Measurements from ENCODE around the gene SEMA7A. TPM values are rescaled to one million over a fixed set of nuclear protein-coding genes. Genes with fewer than 3 reads are reported as not detected.

Gene SEMA7A
- total and polyA plus RNA-seq, 4 experiments from 2014 or later: 0.10 to 1.9 (median 1.2) TPM; not detected in 1

- Histone ChIP-seq H3K4me3 (ENCODE audit: low read length in 2 of 2) (no peak overlapping the region), H3K9me3 (ENCODE audit: control insufficient read depth in 1 of 2, low read length in 2 of 2) (no peaks in the 10 kb centered on the region), H3K27me3 (ENCODE audit: insufficient read depth, low read length) (no peaks in the 10 kb centered on the region), H3K36me3 (ENCODE audit: insufficient read depth, low read length) (peaks cover 74% of the 10 kb centered on the region), H3K4me1 (ENCODE audit: insufficient read depth, low read length) (no peaks in the 10 kb centered on the region), H3K27ac (ENCODE audit: low read depth, low read length) (no peak overlapping the region)
- Mint-ChIP-seq H3K4me1 (peaks cover 8 to 19% (median 16%) of the 10 kb centered on the region in 4 donors), H3K4me3 (no peak overlapping the region), H3K27ac (no peak overlapping the region), H3K9me3 (peaks cover 0 to 1% (median 0%) of the 10 kb centered on the region in 8 donors), H3K36me3 (peaks cover 74 to 81% of the 10 kb centered on the region in 2 donors), H3K27me3 (no peaks in the 10 kb centered on the region)
- ChIA-PET CTCF (ENCODE audit: partially characterized antibody) (interaction anchor here (26.0 kb wide), 1 partner anchor 73 kb away, joined by 550 read pairs; no protein-coding TSS in a partner anchor), POLR2A (ENCODE audit: partially characterized antibody) (interaction anchor here (0.6 kb wide), 1 partner anchor 933 kb away, joined by 4 read pairs; no protein-coding TSS in a partner anchor)
- no peak for DNase-seq
- intact Hi-C loops (cut with micrococcal nuclease): no loop called here
These were observed 18.4 kb upstream of the SEMA7A start for GRCh38 chr15:74451861-74452835.

- Histone ChIP-seq H3K36me3 (ENCODE audit: insufficient read depth, low read length) (peaks cover 75% of the 10 kb centered on the region), H3K27ac (ENCODE audit: low read depth, low read length) (no peak overlapping the region), H3K4me1 (ENCODE audit: insufficient read depth, low read length) (no peaks in the 10 kb centered on the region), H3K4me3 (ENCODE audit: low read length in 2 of 2) (no peak overlapping the region), H3K27me3 (ENCODE audit: insufficient read depth, low read length) (no peaks in the 10 kb centered on the region), H3K9me3 (ENCODE audit: control insufficient read depth in 1 of 2, low read length in 2 of 2) (no peaks in the 10 kb centered on the region)
- no peaks in the 10 kb centered on the region for H3K27me3 Mint-ChIP-seq
- POLR2A ChIA-PET (ENCODE audit: partially characterized antibody): interaction anchor here (0.6 kb wide), 1 partner anchor 934 kb away, joined by 4 read pairs; no protein-coding TSS in a partner anchor
- no peak for DNase-seq
- CTCF ChIA-PET (ENCODE audit: partially characterized antibody): interaction anchor here (1.0 to 26.0 kb wide), 3 partner anchors 9 to 72 kb away, joined by 3 to 550 read pairs (median 21); no protein-coding TSS in a partner anchor
- intact Hi-C loops (cut with micrococcal nuclease): no loop called here
- H3K27ac Mint-ChIP-seq: no peak overlapping the region
- no peak overlapping the region for H3K4me3 Mint-ChIP-seq
- H3K4me1 Mint-ChIP-seq: peaks cover 8 to 19% (median 14%) of the 10 kb centered on the region in 4 donors
- peaks cover 76 to 84% of the 10 kb centered on the region in 2 donors for H3K36me3 Mint-ChIP-seq
- peaks cover 0 to 1% (median 0%) of the 10 kb centered on the region in 8 donors for H3K9me3 Mint-ChIP-seq
These were observed 17.6 kb upstream of the SEMA7A start for GRCh38 chr15:74451322-74451721.

GRCh38 chr15:74449643-74450205, 16.0 kb upstream of the SEMA7A start:
- Mint-ChIP-seq H3K9me3 (peaks cover 0 to 2% (median 0%) of the 10 kb centered on the region in 8 donors), H3K4me1 (peaks cover 8 to 17% (median 11%) of the 10 kb centered on the region in 4 donors), H3K36me3 (peaks cover 71 to 84% of the 10 kb centered on the region in 2 donors), H3K27ac (no peak overlapping the region), H3K27me3 (no peaks in the 10 kb centered on the region), H3K4me3 (no peak overlapping the region)
- H3K4me3 ChIP-seq (ENCODE audit: low read length in 2 of 2): no peak overlapping the region
- intact Hi-C loops (cut with micrococcal nuclease): no loop called here
- ChIA-PET POLR2A (ENCODE audit: partially characterized antibody) (interaction anchor here (2.6 kb wide), 1 partner anchor 11 kb away, joined by 8 read pairs; the partner anchor contains the start of gene UBL7), CTCF (ENCODE audit: partially characterized antibody) (interaction anchor here (3.9 to 26.0 kb wide), 2 partner anchors 10 to 71 kb away, joined by 21 to 550 read pairs; no protein-coding TSS in a partner anchor)
- peaks cover 80% of the 10 kb centered on the region for H3K36me3 ChIP-seq (ENCODE audit: insufficient read depth, low read length)
- no peak overlapping the region for H3K27ac ChIP-seq (ENCODE audit: low read depth, low read length)
- no peaks in the 10 kb centered on the region for H3K9me3 ChIP-seq (ENCODE audit: control insufficient read depth in 1 of 2, low read length in 2 of 2)
- H3K4me1 ChIP-seq (ENCODE audit: insufficient read depth, low read length): no peaks in the 10 kb centered on the region
- DNase-seq: no peak
- H3K27me3 ChIP-seq (ENCODE audit: insufficient read depth, low read length): no peaks in the 10 kb centered on the region

GRCh38 chr15:74449095-74449494, 15.3 kb upstream of the SEMA7A start:
- Mint-ChIP-seq H3K4me3 (no peak overlapping the region), H3K4me1 (peaks cover 5 to 11% (median 7%) of the 10 kb centered on the region in 4 donors), H3K36me3 (peaks cover 71 to 82% of the 10 kb centered on the region in 2 donors), H3K27me3 (no peaks in the 10 kb centered on the region), H3K27ac (no peak overlapping the region), H3K9me3 (peaks cover 0 to 3% (median 0%) of the 10 kb centered on the region in 8 donors)
- H3K36me3 ChIP-seq (ENCODE audit: insufficient read depth, low read length): peaks cover 79% of the 10 kb centered on the region
- no peaks in the 10 kb centered on the region for H3K4me1 ChIP-seq (ENCODE audit: insufficient read depth, low read length)
- POLR2A ChIA-PET (ENCODE audit: partially characterized antibody): interaction anchor here (2.6 kb wide), 1 partner anchor 12 kb away, joined by 8 read pairs; the partner anchor contains the start of gene UBL7
- CTCF ChIA-PET (ENCODE audit: partially characterized antibody): interaction anchor here (0.9 to 26.0 kb wide), 3 partner anchors 9 to 70 kb away, joined by 3 to 550 read pairs (median 21); no protein-coding TSS in a partner anchor
- intact Hi-C loops (cut with micrococcal nuclease): no loop called here
- H3K27me3 ChIP-seq (ENCODE audit: insufficient read depth, low read length): no peaks in the 10 kb centered on the region
- no peak overlapping the region for H3K27ac ChIP-seq (ENCODE audit: low read depth, low read length)
- H3K4me3 ChIP-seq (ENCODE audit: low read length in 2 of 2): no peak overlapping the region
- H3K9me3 ChIP-seq (ENCODE audit: control insufficient read depth in 1 of 2, low read length in 2 of 2): no peaks in the 10 kb centered on the region
- DNase-seq: no peak

- no peak overlapping the region for H3K27ac Mint-ChIP-seq
- no peak overlapping the region for H3K4me3 ChIP-seq (ENCODE audit: low read length in 2 of 2)
- intact Hi-C loops (cut with micrococcal nuclease): no loop called here
- no peak overlapping the region for H3K4me3 Mint-ChIP-seq
- H3K27me3 Mint-ChIP-seq: no peaks in the 10 kb centered on the region
- H3K27me3 ChIP-seq (ENCODE audit: insufficient read depth, low read length): no peaks in the 10 kb centered on the region
- CTCF ChIA-PET (ENCODE audit: partially characterized antibody): interaction anchor here (0.9 to 26.0 kb wide), 2 partner anchors 10 to 67 kb away, joined by 3 to 550 read pairs; no protein-coding TSS in a partner anchor
- H3K9me3 ChIP-seq (ENCODE audit: control insufficient read depth in 1 of 2, low read length in 2 of 2): no peaks in the 10 kb centered on the region
- H3K4me1 ChIP-seq (ENCODE audit: insufficient read depth, low read length): no peaks in the 10 kb centered on the region
- no peak for DNase-seq
- POLR2A ChIA-PET (ENCODE audit: partially characterized antibody): no interaction called here
- peaks cover 48 to 60% of the 10 kb centered on the region in 2 donors for H3K36me3 Mint-ChIP-seq
- no peak overlapping the region for H3K27ac ChIP-seq (ENCODE audit: low read depth, low read length)
- H3K36me3 ChIP-seq (ENCODE audit: insufficient read depth, low read length): peaks cover 62% of the 10 kb centered on the region
- H3K9me3 Mint-ChIP-seq: peaks cover 0 to 2% (median 0%) of the 10 kb centered on the region in 8 donors
- H3K4me1 Mint-ChIP-seq: no peaks in the 10 kb centered on the region
These were observed 12.3 kb upstream of the SEMA7A start for GRCh38 chr15:74445816-74446763.

GRCh38 chr15:74444106-74445062, 10.6 kb upstream of the SEMA7A start:
- Mint-ChIP-seq H3K27me3 (no peaks in the 10 kb centered on the region), H3K27ac (peak overlapping the region in 2 of 7 donors; percentile 12 to 13), H3K4me1 (no peaks in the 10 kb centered on the region)

More at GRCh38 chr15:74444106-74445062, 10.6 kb upstream of the SEMA7A start:
- Mint-ChIP-seq H3K36me3 (peaks cover 33 to 44% of the 10 kb centered on the region in 2 donors), H3K4me3 (no peak overlapping the region), H3K9me3 (peaks cover 0 to 2% (median 0%) of the 10 kb centered on the region in 8 donors)
- DNase-seq: no peak
- intact Hi-C loops (cut with micrococcal nuclease): no loop called here
- Histone ChIP-seq H3K4me3 (ENCODE audit: low read length in 2 of 2) (no peak overlapping the region), H3K4me1 (ENCODE audit: insufficient read depth, low read length) (no peaks in the 10 kb centered on the region), H3K27ac (ENCODE audit: low read depth, low read length) (no peak overlapping the region), H3K27me3 (ENCODE audit: insufficient read depth, low read length) (no peaks in the 10 kb centered on the region), H3K36me3 (ENCODE audit: insufficient read depth, low read length) (peaks cover 46% of the 10 kb centered on the region), H3K9me3 (ENCODE audit: control insufficient read depth in 1 of 2, low read length in 2 of 2) (no peaks in the 10 kb centered on the region)
- CTCF ChIA-PET (ENCODE audit: partially characterized antibody): interaction anchor here (26.0 kb wide), 1 partner anchor 65 kb away, joined by 550 read pairs; no protein-coding TSS in a partner anchor
- POLR2A ChIA-PET (ENCODE audit: partially characterized antibody): no interaction called here
